IPS-20b (cell line): ENCODE measurements around the gene GAREM1.

Experiments
- H3K27ac ChIP-seq: one replicate; pipeline ENCODE4 v1.5.1; 2013; ENCODE audit warnings: low read length
- H3K27me3 ChIP-seq: 2 replicates; pipeline ENCODE4 v1.6.1; 2013; ENCODE audit warnings: mild to moderate bottlenecking, low read length, inconsistent platforms; ENCODE audit not compliant: insufficient read depth
- H3K36me3 ChIP-seq: 2 replicates; pipeline ENCODE4 v1.6.1; 2013; ENCODE audit warnings: low read depth, mild to moderate bottlenecking, inconsistent platforms, low read length, moderate library complexity; ENCODE audit not compliant: insufficient read depth
- H3K4me1 ChIP-seq: 2 replicates; pipeline ENCODE4 v1.6.1; 2013; ENCODE audit warnings: mild to moderate bottlenecking, control low read depth, inconsistent platforms, low read length, moderate library complexity; ENCODE audit not compliant: insufficient read depth
- H3K4me3 ChIP-seq: 2 replicates; pipeline ENCODE4 v1.5.1; 2013; ENCODE audit warnings: mild to moderate bottlenecking, low read length, inconsistent platforms
- H3K9ac ChIP-seq: 2 replicates; pipeline ENCODE4 v1.6.1; 2013; ENCODE audit warnings: low read depth, mild to moderate bottlenecking, inconsistent platforms, low read length, moderate library complexity
- H3K9me3 ChIP-seq: 2 replicates; pipeline ENCODE4 v1.6.1; 2013; ENCODE audit warnings: mild to moderate bottlenecking, low read depth, low read length, inconsistent platforms; ENCODE audit not compliant: insufficient read depth

The GAREM1 gene

DNA sequence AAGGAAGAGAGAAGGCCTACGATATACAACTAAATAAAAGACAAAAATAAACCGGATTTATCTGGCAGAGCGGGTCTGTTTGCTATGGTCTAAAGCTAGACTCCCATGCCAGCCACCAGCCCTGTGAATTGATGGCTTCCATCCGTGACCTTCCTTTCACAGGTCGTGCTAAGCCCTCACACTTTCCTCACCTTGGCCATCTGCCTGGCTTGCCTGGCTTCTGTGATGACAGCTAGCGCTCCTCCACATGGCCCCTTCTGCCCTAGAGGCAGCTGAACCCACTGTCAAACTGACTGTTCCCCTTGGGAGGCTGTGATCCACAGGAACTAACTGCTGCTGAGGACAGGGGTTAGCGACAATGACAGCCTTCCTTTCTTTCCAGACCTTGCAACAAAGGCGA lies 32.5 kb downstream of the GAREM1 start:
- Histone ChIP-seq H3K36me3 (no peaks in the 10 kb centered on the region), H3K27ac (no peak overlapping the region), H3K4me3 (no peak overlapping the region), H3K9ac (no peak overlapping the region), H3K9me3 (no peaks in the 10 kb centered on the region), H3K27me3 (no peaks in the 10 kb centered on the region), H3K4me1 (0 out of 2 replicates have a peak, but pooled peaks cover 2% of the 10 kb centered on the region)

DNA sequence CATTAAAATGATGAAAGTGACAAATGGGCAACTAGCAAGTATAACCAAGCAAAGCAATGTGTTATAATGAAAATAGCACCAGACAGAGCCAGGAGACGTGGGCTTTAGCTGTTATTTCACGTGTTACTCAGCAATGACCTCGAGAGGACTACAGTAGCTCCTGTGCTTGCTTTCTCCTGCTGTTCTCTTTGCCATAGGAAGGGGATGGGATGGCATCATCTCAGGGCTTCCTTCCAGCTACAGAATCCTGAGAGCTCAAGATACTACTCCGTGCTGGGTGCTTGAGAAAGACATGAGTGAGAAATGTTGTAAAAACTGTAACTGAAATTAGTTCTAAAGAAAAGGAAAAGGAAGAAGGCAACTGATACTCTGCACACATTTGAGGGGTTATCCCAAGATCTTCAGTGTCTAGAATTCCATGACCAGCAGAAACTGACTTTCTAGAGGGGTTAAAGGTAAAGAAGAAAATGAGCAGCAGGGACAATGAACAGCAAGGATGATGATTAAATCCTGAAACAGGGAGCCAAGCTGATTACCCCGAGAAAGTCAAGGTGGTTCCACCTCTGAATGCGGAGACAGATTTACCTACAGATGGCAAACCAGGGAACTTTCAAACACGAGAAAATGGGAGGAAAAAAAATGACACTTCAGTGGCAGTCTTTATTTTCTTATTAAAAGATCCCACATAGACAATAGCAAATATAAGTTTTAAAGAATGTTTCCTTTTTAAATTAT lies 33.4 kb downstream of the GAREM1 start:
- no peak overlapping the region for H3K9ac ChIP-seq
- no peaks in the 10 kb centered on the region for H3K9me3 ChIP-seq
- no peak overlapping the region for H3K4me3 ChIP-seq
- no peak overlapping the region for H3K27ac ChIP-seq
- H3K4me1 ChIP-seq = 0 out of 2 replicates have a peak, but pooled peaks cover 2% of the 10 kb centered on the region
- no peaks in the 10 kb centered on the region for H3K36me3 ChIP-seq
- H3K27me3 ChIP-seq = no peaks in the 10 kb centered on the region

DNA sequence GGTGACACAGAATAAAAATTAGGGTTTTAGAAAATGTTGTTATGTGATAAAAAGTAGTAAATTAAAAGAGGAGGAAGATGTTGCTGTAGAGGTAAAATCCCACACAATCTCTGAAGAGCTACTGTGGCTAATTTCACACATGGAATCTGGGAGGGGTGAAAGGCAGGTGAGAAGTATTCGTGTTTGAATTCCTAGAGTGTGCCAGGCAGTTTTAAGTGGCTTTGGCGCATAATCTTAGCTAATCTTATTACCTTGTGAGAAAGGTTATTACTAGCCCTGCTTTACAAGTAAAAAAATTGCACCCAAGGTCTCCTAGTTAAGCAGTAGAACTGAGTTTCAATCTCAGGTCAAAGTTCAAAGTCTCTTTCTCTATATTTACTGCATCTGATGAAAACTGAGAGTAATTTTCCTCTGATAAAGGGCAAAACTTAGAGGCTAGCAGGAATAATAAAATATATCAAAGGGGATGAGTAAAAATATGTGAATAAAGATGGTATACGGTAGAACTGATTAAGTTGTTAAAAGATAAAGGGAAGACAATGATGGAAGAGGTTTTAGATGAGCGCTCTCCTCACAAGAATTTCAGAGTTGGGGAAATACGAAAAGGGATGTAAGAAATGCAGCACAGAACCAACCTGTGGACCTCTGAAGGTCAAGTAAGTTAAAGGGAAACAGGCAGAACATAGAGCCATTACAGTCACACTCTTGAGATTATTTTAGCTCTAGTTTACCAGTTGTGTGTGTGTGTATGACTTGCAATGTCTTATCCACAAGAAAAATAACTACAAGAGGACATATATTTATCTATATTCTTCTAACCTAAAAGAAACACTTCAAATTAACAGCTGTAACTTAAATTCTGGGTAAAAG lies 34.8 kb downstream of the GAREM1 start:
- no peaks in the 10 kb centered on the region for H3K36me3 ChIP-seq
- no peak overlapping the region for H3K4me3 ChIP-seq
- H3K27ac ChIP-seq = no peak overlapping the region
- 0 out of 2 replicates have a peak, but pooled peaks cover 2% of the 10 kb centered on the region for H3K4me1 ChIP-seq
- no peaks in the 10 kb centered on the region for H3K9me3 ChIP-seq
- H3K9ac ChIP-seq = no peak overlapping the region
- H3K27me3 ChIP-seq = no peaks in the 10 kb centered on the region

DNA sequence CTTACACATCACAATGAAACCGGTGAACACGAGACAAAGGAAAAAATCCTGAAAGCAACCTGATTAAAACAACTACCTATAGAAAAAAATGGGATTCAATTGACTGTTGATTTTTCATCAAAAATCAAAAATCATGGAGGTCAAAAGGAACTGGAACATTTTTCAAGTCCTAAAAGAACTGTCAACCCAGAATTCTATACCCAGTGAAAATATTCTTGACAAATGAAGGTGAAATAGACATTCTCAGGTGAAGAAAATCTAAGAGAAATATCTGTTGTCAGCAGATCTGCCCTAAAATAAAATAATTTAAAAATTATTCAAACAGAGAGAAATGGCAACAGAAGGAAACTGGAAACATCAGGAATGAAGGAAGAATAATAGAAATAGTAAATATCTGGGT lies 38.9 kb downstream of the GAREM1 start:
- H3K36me3 ChIP-seq = no peaks in the 10 kb centered on the region
- no peaks in the 10 kb centered on the region for H3K9me3 ChIP-seq
- no peak overlapping the region for H3K4me3 ChIP-seq
- peaks cover 8% of the 10 kb centered on the region; the same call in 1 of the 2 replicates for H3K4me1 ChIP-seq
- H3K9ac ChIP-seq = no peak overlapping the region
- H3K27me3 ChIP-seq = no peaks in the 10 kb centered on the region
- no peak overlapping the region for H3K27ac ChIP-seq

DNA sequence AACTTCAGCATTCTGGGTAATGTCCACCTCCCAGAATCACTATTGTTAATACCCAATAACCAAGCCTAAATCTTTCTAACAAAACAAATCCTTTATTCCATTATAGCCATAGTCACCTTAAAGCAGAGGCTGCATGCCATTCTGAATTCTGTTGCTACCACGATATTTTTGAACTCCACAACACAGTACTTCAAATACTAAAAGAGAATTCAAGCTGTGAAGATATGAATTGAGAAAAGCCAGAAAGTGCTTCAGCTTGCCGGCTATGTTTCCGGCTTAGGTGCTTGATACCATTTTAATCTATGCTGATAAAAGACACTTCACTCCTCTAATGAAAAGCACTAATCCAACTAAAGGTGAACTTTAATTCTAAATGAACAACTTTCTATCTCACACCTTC lies 41.3 kb downstream of the GAREM1 start:
- H3K4me3 ChIP-seq = no peak overlapping the region
- no peak overlapping the region for H3K27ac ChIP-seq
- no peaks in the 10 kb centered on the region for H3K36me3 ChIP-seq
- H3K9me3 ChIP-seq = no peaks in the 10 kb centered on the region
- peaks cover 5% of the 10 kb centered on the region; the same call in 1 of the 2 replicates for H3K4me1 ChIP-seq
- H3K9ac ChIP-seq = no peak overlapping the region
- H3K27me3 ChIP-seq = no peaks in the 10 kb centered on the region

DNA sequence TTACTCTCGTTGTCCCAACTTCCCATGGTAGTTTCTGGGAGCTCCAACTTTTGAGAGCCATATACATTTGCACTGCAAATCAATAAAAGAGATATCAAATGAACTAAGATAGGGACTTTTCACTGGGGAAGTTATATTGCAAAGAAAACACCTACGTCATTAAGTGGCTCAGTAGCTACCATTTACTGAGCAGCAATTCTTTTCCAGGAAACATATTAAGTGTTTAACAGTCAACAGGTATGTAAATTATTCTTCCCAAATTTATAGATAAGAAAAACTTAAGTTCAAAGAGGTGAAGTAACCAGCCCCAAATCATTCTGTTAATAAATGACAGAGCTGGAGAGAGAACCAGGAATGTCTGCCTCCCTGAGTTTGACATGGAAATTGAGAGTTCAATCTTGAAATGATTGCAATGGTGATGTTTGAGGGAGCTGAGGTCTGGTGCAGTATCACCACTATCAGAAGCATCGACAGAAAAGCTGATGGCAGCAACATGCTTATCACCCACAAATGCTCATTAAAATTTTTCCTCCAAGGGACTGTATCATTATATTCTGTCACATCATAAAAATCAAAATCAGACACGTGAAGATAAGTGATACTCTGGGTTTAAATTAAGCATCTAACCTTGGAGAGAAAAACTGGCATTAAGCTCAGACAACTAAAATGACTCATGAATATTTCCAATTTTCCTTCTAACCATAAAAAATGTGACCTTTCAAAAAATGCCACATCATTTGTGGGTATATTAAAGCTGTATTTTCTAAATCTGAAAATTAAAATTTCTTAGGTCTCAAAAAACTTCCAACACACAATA lies 43.4 kb downstream of the GAREM1 start:
- H3K9me3 ChIP-seq = no peaks in the 10 kb centered on the region
- H3K4me3 ChIP-seq = no peak overlapping the region
- no peak overlapping the region for H3K9ac ChIP-seq
- H3K27me3 ChIP-seq = no peaks in the 10 kb centered on the region
- no peak overlapping the region for H3K27ac ChIP-seq
- H3K4me1 ChIP-seq = peaks cover 5% of the 10 kb centered on the region; the same call in 1 of the 2 replicates
- no peaks in the 10 kb centered on the region for H3K36me3 ChIP-seq

DNA sequence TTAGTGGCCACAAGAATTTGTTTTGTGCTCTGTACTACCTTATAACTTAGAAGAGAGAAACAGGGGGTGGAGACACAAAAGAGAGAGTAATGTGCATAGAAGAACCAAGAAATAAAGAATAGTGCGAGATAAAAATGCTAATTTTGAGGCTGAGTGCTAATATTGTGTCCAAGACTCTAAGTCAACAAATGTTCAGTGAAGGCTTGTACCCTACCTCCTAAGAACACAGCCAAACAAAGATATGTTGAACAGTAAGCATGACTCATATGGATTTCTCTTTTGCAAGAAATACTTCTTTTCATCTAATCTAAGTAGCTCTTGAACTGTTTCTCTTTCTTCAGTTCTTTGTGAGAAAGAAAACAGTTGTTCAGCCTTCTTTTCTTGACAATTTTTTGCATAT lies 45.2 kb downstream of the GAREM1 start:
- Histone ChIP-seq H3K27me3 (no peaks in the 10 kb centered on the region), H3K36me3 (no peaks in the 10 kb centered on the region), H3K9me3 (no peaks in the 10 kb centered on the region), H3K27ac (no peak overlapping the region), H3K9ac (no peak overlapping the region), H3K4me3 (no peak overlapping the region), H3K4me1 (peaks cover 5% of the 10 kb centered on the region; the same call in 1 of the 2 replicates)

DNA sequence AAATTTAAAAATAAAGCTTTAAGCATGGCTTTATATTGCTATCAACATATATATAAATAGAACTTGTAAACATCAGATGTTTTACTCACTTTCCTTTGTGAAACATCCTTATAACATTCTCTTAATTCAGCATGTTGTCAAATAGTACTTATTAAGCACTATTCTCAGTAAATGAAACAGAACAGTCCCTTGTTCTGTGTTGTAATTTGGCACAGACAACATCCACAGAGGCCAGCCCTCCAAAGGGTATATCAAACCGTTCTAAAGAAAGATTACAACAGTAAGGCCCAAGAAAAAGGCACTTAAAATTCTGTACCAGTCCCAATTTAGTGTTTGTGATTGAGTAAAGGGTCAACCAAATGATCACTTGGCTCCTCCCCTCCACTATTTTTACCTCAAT lies 46.0 kb downstream of the GAREM1 start:
- no peak overlapping the region for H3K9ac ChIP-seq
- H3K4me1 ChIP-seq = peaks cover 5% of the 10 kb centered on the region; the same call in 1 of the 2 replicates
- H3K27ac ChIP-seq = no peak overlapping the region
- no peaks in the 10 kb centered on the region for H3K27me3 ChIP-seq
- H3K36me3 ChIP-seq = no peaks in the 10 kb centered on the region
- H3K9me3 ChIP-seq = no peaks in the 10 kb centered on the region
- no peak overlapping the region for H3K4me3 ChIP-seq

DNA sequence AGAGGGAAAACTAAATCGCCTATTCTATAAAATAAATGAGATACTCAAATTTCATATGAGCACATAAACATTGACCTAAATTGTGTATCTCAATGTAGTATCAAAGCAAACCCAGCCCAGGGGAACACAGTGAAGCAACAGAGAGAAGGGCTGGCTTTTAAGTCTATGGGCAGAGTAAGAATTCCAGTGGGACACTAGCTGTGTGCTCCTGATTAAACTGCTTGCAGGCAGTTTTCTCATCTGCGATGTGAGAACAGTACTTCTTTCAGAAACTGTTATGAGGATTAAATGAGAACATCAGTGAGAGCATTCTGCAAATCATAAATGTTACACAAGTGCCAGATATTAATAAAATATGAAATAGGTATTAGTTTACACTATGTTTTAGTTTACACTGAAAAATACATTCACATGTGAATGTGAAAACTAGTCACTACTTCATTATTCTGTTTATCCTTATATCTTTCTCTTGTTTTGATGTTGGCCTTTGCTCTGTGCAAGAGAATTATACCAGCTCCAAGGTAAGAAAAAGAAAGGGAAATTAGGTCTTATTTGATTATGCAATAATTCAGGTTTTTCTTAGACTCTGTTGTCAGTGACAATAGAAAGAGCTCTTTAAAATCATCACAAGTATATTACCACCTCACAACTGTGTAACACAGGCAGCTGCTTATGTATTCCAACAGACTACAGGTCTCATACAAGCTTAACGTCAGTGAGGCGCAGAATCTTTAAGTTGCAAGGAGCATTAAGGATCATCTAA lies 47.5 kb downstream of the GAREM1 start:
- no peak overlapping the region for H3K27ac ChIP-seq
- no peak overlapping the region for H3K9ac ChIP-seq
- H3K27me3 ChIP-seq = no peaks in the 10 kb centered on the region
- no peaks in the 10 kb centered on the region; the same call in 1 of the 2 replicates for H3K4me1 ChIP-seq
- H3K4me3 ChIP-seq = no peak overlapping the region
- no peaks in the 10 kb centered on the region for H3K9me3 ChIP-seq
- no peaks in the 10 kb centered on the region for H3K36me3 ChIP-seq

DNA sequence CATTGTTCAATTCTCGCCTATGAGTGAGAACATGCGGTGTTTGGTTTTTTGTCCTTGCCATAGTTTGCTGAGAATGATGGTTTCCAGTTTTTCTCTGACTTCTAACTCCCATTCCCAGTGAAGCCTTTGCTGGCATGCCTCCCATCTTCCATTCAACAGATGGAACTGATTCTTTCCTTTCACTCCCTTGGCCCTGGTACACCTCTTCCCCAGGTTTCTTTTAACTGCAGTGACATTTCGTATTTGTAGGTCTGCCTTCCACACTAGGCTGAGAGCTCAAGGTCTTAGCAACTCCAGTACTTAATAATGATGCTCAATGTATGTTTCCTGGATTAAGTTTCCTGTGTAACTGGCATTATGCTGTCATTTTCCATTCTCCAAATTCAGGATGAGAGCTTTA lies 48.5 kb downstream of the GAREM1 start:
- H3K27me3 ChIP-seq = no peaks in the 10 kb centered on the region
- H3K4me1 ChIP-seq = no peaks in the 10 kb centered on the region
- H3K9me3 ChIP-seq = no peaks in the 10 kb centered on the region
- H3K36me3 ChIP-seq = no peaks in the 10 kb centered on the region
- H3K9ac ChIP-seq = no peak overlapping the region
- H3K27ac ChIP-seq = no peak overlapping the region
- no peak overlapping the region for H3K4me3 ChIP-seq
